Cerebellar nuclear complex (tissue), 1 donor: ENCODE results near the gene ISCA2.

ENCODE experiments used
- DNase-seq, 2 experiments: peaks; one replicate each; lab custom pipeline; 2025; lab: John Stamatoyannopoulos, UW

The ISCA2 gene

DNA sequence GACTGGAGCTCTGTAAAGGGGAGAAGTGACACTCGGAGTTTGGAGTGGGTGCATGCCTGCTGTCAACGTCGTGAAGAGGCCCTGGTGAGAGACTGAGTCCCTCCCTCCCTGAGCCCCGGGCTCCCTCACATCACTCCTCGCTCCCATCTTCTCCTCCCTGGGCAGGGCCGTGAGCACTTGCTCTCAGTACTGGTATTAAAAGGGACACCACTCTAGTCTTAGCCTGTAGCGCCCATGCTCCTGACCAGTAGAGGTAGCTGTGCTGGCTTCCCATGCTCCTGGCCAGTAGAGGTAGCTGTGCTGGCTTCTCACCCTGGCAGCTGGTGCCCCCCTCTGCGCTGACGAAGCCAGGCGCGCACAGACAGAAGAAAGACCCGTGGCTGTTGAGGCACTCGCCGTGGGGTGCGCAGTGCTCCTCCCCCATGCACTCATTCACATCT lies 14.7 kb downstream of the ISCA2 start:
- DNase-seq, result no peak

GRCh38 chr14:74508844-74509428 lies 15.4 kb downstream of the ISCA2 start:
- no peak for DNase-seq

GRCh38 chr14:74509587-74510222 lies 16.1 kb downstream of the ISCA2 start:
- DNase-seq, result no peak

DNA sequence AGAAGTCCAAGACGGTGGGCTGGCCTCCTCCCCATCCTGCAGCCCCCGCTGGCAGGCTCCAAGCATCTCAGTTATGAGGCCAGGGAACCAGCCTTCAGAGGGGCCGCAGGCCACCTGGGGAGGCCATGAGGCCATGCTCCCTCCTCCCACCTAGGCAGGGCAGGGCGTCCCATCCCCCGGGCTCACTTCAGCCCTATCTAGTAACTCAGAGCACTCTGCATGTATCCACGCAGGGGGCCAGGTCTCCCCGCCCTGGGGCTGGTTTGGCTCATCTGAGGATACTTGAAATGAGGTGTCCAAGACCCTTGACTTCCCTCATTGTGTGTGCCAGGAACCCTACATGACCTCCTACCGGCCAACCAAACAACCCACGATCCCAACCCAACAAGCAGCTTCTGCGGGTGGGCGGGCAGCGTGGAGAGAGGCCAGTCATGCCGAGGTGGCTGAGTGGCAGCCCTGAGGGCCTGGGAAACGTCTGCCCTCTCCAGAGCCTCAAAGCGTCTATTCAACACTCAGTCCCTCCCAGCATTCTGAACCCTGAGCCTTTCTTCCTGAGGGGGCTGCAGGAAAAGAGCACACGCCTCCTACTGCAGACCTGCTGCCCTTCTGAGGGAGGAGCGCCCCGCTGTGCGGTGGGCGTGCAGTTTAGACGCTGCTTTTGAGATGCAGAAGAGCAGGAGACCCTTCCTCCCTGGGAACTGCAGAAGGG lies 16.8 kb downstream of the ISCA2 start:
- DNase-seq, result no peak

DNA sequence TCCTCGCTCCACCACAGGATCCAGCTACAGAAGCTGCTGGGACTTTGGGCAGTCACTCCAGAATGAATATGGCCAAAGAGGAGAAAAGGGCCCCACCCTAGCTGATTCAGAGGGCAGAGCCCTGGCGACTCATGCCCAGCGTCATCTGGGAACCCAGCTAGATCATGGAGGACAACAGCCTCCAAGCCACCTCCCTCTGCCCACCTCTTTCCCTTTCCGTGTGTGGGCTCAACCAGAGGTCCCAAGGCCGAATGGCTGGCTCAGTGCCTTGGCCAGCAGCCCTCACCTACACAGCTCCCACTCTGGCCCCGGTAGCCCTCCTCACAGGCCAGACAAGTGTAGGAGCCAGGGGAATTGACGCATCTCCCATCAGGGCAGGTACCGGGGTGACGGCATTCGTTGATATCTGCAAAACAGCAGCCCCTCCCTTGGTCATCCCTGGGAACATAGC lies 17.4 kb downstream of the ISCA2 start:
- DNase-seq, result no peak

DNA sequence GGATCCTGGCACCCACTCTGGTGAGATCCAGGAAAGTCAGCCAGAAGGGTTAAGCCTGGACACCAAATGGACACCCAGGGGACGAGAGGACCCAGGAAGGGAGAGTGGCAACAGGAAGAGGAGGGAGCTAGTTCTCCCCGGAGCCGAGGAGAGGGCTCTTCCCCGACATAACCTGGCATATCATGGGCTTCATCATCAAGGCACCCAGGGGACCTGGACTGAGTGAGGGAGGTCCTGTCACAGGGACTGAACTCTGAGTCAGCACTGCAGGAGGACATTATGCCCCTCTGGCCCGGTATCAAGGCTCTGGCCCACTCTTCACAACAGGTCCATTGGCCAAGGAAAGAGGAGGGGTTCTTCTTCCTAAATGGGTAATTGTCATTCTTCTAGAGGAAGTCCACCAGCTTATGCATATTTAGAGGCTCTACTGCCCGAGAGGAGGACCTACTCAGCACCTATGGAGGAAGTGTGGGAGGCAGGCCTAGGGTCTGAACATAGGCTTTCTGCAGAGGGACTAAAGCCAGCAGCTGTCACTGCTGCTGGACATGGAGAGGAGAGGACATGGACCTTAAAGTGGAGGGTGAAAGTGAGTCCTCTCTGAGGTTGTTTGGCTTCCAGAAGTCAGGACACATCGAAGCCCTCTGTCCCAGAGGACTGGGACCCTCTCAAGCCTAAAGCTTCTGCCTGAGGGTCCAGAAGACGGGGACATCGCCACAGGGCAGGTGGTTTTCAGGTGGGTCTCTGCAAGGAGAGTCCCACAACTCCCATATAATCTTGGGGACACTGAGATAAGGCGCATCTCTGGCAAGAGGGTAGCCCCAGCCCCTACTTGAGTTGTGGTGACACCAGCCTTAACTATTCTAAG lies 18.6 kb downstream of the ISCA2 start:
- no peak for DNase-seq

- no peak for DNase-seq
Observed at GRCh38 chr14:74514471-74514941, 20.9 kb downstream of the ISCA2 start.

DNA sequence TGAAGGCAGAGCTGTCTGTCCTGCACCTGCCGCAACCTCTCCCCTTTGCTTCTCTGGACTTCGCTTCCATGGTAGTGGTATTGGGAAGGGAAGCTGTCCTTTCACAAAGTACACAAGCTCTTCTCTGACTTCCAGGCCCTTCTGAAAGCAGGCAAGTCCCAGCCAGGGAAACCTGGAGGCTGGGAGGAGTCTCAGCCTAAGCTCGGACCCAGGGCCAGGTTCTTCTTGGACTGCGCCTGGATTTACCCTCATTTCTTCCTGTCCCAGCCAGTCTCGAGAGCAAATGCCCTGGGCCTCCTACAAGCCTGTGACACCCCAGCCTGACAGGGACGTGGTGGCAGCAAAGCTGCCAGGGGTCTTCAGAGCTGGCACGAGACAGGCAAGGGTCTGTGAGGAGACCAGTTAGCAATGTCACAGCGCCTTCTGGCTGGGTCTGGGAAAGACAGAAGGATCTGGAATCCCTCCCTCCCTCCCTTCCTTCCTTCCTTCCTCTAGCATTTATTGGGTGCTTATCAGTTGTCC lies 22.4 kb downstream of the ISCA2 start:
- DNase-seq, result no peak

DNA sequence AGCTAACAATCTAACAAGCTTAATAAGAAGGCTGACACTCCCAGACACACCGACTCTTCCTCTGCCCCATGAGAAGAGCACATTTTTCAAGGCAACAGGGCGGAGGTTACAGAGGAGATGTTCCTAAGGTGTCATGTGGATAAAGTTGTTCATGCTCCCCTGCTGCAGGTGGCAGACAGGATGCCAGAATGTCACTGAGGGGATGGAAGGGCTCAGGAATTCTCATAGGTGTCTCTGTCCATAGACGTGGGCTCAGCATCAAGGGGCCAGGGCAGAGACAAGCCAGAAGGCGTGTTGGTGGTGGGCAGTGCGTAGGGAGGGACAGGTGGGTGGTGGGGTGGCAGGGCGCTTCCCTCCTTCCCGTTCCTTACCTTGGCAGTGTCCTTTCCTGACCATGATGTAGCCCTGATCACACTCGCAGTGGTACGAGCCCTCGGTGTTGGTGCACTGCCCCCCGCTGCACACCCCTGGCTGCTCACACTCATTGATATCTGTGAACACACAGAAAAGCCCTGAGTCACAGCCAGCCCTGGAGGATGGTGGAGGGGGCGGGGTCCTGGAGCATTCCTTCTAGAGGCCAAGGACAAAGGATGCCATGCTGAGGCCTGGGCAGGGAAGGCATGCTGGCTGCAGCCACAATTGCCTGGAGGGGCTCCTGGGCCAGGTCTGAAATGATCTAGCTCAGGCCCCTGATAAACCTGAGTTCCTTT lies 23.0 kb downstream of the ISCA2 start:
- DNase-seq, result no peak

DNA sequence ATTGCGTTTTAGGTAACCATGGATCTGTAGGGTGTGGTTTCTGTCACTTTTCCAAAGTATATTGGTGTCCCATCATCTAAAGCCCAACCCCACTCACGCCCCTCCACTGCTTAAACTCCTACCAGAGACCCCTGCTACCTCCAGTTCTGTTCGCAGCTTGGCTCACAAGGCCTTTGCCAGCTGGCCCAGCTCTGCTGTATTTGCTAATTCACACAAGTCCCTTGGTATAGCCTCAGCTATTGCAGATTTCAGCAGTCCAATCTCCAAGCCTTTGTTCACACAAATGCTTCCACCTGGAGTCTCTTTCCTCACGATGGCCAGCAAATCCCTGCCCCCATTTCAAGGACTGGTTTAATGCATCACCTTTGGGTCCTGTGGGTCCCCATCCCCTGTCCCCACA lies 24.2 kb downstream of the ISCA2 start:
- DNase-seq, result no peak

DNA sequence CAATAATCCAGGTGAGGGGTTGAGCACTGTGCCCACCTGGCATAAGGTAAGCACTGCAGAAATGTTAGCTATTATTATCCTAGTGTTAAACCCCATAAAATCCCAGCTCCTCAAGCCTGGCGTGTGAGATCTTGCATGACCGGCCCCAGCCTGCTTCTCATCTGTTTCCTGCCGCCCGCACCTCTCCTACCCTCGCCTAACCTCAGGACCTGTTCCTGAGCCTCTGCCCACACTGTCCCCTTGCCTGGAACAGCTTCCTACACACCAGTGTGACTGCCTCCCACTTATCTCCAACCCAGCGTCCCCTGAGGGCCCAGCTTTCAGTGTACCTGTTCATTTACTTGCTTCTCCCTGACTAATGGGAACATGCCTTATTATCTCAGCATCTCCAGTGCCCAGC lies 24.7 kb downstream of the ISCA2 start:
- DNase-seq, result no peak

- no peak for DNase-seq
Observed at GRCh38 chr14:74519316-74520074, 25.9 kb downstream of the ISCA2 start.

DNA sequence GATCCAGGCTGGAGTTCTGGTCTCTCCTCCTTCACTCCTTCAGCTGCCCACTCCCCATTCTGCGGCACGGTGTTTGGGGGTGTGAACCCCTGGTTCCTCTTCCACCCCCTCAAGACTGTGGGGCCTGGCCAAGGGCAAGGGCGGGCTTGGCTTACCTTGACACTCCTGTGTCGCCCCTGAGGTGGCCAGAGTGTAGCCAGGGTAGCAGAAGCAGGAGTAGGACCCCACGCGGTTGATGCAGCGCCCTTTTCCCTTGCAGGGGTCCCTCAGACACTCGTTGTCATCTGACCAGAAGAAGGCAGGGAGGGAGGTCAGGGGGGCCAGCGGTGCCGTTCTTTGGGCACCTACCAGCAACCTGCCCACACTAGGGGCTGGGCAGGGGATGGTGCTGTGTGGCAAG lies 28.2 kb downstream of the ISCA2 start:
- no peak for DNase-seq

DNA sequence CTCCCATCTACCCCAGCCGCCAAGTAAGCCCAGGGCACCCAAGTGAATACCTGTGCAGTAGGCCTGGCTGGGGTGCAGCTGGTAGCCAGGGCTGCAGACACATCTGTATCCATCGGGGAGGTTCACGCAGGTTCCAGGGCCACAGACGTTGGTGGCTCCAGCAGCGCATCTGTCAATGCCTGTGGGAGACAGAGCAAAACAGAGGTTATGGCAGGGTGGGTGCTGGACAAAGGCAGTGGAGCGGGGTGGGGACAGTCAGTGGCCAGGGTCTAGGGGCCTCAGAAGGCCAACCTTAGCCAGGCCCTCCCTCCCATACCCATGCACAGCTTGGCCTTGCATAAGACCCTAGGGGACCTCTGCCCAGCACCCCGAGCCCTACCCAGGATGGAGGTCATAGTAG lies 29.2 kb downstream of the ISCA2 start:
- DNase-seq, result no peak

GRCh38 chr14:74524076-74524811 lies 30.7 kb downstream of the ISCA2 start:
- no peak for DNase-seq

DNA sequence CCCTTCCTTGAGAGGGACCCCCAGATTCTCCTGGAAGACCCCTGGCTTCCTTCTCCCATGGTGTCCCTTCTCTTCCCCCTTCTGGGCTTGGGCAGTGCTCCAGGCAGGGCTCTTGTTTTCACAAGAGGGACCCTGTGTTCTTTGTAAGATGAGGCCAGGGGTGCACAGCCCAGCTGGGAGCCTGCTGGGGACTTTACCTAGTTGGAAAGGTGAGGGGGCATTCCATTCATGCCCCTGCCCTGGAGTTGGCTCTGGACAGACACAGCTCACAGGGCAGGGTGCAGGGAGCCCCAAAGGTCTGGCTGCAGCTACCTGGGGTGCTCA lies 31.2 kb downstream of the ISCA2 start:
- DNase-seq, result no peak

- no peak for DNase-seq
Observed at GRCh38 chr14:74525361-74525851, 31.8 kb downstream of the ISCA2 start.

DNA sequence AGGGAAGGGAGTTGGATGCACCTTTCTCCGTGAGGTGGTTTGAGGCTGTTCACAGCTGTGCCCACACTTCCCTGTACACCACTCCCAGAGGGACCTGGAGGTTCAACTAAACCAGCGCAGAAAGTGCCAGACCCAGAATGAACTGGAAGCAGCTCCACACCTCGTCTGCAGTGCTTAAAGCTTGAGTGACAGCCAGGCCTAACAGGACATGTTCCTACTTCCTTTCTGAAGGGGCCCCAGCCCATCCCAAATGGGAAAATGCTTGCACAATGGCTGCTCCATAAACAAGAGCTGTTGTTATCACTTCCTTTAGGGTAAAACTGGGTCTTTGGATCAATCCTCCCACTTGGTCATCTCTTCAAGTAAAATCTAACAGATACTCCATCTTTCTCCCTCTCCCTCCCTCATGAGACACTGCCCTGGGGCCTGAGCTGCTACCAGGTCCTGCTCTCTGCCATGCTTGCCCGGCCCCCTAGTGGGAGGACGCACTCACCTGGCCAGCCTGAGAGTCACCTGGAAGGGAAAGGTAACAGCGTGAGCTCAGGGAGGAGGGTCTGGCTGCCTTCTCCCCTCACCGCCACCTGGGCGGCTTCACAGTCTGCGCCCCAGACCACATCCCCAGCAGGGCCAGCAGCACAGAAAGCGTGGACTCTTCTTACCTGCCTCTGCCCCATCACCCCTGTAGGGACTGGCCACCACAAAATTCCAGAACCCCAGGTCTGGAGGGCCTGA lies 33.5 kb downstream of the ISCA2 start:
- DNase-seq, result no peak

GRCh38 chr14:74527736-74528280 lies 34.2 kb downstream of the ISCA2 start:
- no peak for DNase-seq
